ENCODE results near the gene SMOC2.
A peak's percentile ranks its signal among the peaks of the same experiment; 100 is the strongest.
"Not testable (repeated sequence)": the region's sequence is repeated elsewhere in the genome, so short reads cannot be mapped to it uniquely, and the experiment has no call there.

The SMOC2 gene

DNA sequence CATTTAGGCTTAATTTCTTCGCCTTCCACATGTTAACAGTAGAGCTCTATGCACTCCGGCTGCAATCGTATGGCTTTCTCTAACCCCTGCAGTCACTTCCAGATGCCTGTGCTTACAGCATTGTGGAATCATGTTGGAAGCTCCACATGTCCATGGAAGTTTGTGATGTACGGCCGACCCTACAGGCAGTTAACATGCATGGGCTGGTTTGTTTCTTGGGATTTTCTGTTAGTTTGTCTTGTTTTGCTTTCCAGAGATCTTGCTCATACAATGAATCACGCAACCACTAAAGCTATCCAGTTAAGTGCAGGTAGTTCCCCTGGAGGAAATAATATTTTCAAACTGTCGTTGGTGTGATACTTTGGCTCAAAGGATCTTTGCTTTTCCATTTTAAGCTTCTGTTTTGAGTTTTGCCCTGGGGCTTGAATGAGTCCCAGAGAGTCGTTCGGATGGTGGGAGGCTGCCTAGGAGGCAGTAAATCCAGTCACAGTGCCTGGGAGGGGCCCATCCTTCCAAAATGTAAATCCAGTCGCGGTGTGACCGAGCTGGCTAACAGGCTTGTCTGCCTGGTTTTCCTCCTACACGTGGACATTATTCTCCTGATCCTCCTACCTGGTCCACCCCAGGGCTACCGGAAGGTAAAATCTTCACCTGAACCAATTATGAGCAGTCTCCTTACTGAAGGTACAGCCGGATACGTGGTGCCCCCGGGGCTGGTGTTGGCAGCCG lies 225.9 kb downstream of the SMOC2 start:
- FAIRE-seq, result no peak

DNA sequence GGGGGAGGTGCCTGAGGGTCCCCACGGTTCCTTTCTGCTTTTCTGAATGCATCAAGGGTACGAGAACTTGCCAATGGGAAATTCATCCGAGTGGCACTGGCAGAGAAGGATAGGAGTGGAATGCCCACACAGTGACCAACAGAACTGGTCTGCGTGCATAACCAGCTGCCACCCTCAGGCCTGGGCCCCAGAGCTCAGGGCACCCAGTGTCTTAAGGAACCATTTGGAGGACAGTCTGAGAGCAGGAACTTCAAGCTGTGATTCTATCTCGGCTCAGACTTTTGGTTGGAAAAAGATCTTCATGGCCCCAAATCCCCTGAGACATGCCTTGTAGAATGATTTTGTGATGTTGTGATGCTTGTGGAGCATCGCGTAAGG lies 226.4 kb downstream of the SMOC2 start:
- no peak for FAIRE-seq

DNA sequence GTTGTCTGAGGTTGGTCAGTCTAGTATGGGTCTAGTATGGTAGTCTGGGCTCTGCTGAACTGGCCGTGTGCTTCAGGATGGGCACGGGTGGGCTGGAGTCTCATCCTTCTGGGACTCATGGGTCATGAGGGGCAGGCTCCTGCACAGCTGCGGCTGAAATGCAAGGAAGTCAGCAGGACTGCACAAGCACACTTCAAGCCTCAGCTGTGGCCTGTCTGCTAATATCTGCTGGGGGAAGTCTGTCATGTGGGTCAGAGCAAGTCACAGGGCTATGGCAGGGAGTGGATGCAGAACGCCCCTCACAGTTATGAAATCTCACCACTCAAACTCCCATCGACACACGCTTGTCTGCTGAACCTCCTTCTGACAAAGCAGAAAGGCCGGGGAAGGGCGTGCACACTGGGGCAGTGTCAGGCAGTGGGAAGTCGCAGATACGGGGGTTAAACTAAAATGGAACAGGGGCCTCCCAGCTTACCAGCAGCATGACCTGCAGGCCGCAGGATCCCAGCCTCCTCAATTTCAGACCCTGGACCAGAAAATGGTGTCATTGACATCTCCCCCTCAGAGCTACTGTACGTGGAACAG lies 229.5 kb downstream of the SMOC2 start:
- no peak for FAIRE-seq

DNA sequence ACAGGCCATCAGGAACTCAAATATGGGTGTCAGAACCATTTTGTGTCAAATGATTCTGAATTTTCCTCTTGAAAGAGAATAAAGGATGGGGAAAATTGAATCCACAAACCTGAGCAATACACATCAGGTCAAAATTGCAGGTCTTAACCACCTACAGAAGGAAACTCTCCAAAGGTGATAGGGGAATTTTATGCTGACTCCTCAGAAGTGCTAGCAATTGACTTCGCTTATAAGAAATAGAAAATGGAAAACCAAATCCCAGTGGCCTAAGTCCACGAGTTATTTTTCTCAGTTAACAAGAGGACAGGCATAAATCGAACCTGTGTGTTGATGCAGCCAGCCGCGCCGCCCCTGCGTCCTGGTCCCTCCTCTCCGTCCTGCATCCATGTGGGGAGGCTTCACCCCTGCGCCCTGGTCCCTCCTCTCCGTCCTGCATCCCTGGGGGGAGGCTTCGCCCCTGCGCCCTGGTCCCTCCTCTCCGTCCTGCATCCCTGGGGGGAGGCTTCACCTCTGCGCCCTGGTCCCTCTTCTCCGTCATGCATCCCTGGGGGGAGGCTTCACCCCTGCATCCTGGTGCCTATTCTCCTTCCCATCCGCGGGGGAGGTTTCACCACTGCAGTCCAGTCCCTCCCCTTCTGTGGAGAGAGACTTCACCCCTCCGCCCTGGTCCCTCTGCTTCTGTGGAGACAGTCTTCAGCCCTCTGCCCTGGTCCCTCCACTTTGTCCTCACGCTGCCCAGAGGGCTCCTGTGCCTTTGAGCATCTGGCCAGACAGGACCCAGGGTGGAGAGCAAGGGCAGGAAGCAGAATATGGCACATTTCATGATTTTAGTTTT lies 230.3 kb downstream of the SMOC2 start:
- FAIRE-seq, result no peak

GRCh38 chr6:168671863-168672546 lies 231.0 kb downstream of the SMOC2 start:
- peak; percentile 66 for FAIRE-seq

DNA sequence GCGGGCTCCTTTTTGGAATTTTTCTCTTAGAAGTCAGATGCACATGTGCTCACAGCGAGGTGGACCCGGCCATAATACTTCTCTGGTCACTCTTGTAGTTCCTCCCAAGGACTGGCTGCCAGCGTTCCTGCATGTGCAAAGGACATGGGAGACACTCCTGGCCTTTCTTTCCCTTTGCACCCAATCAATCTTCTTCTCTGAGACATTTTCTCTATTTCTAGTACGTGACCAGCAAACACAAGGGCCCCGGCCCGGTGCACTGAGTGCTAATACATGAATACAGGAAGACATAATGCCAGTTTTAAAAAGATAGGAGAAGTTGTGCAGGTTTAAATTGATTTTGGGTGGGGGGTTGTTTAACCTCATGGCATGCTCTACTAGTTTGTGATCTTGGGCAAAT lies 233.6 kb downstream of the SMOC2 start:
- no peak for FAIRE-seq

DNA sequence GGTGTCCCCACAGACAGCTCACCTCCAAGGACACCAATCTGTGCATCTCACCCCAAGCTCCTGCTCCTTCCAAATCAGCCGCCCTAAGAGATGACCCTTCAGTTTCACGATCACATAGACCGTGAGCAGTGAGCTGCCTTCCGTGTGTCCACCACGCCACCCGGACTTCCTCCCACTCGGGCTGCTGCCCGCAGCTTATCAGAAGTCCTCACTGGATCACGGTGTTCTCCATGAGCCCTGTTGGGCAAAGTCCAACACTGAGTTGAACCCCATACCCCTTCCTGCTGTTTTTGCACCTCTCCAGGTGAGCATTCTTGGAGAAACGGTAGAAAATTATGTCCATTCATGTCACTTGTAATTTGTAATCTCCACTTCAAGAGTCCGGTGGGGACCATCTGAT lies 234.4 kb downstream of the SMOC2 start:
- FAIRE-seq, result no peak

GRCh38 chr6:168675933-168676551 lies 235.1 kb downstream of the SMOC2 start:
- FAIRE-seq, result no peak

DNA sequence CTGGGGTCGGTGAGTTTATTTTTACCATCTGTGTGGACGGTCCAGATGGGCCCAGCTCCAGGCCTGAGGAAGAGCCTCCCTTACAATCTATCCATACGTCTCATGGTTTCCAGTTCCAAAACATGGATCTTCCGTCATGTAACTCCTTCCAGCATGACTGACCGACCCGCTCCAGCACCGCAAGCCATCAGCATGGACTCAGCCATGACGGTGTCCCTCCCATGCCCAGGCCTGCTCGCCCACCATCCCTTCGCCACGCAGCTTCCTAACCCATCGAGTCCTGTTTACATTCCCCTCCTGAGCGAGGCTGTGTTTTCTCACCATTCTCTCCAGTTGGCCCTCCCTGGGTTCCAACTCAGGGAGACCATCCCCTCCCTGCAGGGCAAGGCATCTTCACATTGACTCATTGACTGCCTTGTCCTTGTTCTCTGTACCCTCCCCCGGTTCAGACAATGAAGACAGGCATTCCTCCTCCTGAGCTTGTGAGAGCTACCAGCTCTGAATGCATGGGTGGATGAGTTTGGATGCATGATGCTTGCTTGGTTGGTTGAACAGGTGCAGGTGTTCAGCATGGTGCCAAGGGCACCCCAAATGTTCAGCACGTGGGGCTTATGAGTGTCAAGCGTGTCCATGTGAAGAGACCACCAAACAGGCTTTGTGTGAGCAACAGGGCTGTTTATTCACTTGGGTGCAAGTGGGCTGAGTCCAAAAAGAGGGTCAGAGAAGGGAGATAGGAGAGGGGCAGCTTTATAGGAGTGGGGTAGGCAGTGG lies 235.8 kb downstream of the SMOC2 start:
- FAIRE-seq, result no peak

DNA sequence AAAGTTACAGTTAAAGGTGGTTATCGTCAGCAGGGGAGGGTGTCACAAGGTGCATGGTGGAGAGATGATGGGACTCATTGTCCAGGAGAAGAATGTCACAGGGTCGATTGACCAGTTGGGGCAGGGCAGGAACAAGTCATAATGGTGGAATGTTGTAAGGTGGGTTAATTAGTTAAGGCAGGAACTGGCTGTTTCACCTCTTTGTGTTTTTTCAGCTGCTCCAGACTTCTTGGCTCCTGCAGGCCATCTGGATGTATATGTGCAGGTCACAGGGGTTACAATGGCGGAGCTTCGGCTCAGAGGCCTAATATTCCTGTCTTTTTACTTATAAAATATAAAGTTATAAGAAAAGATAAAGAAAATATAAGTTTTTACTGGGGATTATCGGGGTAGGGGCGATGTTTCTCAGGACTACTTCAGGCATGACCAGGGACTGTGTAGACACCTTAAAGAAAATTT lies 236.4 kb downstream of the SMOC2 start:
- FAIRE-seq, result not testable (repeated sequence)

DNA sequence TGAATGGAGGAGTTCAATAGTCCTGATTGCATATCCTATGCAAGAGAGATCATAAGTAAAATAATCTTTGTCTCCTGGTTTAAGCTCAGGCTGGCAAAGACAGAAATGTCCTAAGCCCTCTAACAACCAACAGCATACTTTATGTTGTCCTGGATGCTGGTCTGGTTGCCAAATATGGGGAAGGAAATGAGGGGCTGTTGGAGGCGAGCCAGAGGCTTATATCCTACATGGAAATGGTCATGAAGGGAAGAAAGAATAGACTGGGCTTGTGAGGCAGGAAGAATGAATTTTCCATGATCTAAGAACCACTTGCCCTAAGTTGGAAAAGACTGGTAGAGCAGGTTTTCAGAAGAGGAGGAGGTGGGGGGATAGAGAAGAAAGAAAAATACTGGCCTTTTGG lies 237.1 kb downstream of the SMOC2 start:
- FAIRE-seq, result no peak

- no peak for FAIRE-seq
These were observed 237.6 kb downstream of the SMOC2 start for GRCh38 chr6:168678588-168678987.

GRCh38 chr6:168681748-168682147 lies 240.8 kb downstream of the SMOC2 start:
- FAIRE-seq, result no peak

DNA sequence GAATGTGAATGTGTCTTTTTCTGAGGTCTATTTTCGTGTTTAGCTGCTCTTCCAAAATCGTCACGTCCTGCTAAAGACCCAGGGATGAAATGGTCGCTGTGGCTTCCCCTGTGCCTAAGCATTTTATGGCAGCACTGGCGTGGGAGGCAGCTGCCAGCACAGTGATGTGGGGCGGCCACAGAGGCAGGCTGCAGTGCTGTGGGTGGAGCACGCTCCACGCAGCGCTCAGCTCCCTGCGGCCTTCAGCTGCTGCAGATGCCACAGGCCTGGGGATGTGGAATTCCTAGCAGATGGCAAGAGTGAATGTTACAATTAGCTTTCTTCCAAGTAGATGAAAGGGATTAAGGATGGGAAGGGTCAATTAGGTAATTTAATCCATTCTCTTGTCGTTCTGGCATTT lies 242.6 kb downstream of the SMOC2 start:
- no peak for FAIRE-seq

- FAIRE-seq, result no peak
These were observed 243.5 kb downstream of the SMOC2 start for GRCh38 chr6:168684471-168684870.

DNA sequence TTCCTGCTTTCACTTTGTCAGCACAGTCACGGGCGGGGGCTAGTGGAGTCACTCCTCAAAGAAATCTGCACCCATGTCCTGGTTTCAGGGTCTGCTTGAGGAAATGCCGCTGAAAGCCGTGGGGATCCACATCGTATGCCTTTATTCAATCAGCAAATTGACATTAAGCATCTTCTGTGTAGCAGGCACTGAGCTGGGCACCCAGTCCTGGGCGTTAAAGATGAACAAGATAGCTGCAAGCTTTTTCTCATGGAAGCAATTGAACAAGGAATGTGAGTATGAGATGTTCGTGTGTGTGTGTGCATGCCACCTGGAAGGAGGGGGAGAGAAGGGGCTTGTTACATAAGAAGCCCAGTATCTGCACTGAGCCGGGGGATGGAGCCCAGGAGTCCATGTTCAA lies 243.9 kb downstream of the SMOC2 start:
- no peak for FAIRE-seq

- no peak for FAIRE-seq
These were observed 245.2 kb downstream of the SMOC2 start for GRCh38 chr6:168686029-168686738.

DNA sequence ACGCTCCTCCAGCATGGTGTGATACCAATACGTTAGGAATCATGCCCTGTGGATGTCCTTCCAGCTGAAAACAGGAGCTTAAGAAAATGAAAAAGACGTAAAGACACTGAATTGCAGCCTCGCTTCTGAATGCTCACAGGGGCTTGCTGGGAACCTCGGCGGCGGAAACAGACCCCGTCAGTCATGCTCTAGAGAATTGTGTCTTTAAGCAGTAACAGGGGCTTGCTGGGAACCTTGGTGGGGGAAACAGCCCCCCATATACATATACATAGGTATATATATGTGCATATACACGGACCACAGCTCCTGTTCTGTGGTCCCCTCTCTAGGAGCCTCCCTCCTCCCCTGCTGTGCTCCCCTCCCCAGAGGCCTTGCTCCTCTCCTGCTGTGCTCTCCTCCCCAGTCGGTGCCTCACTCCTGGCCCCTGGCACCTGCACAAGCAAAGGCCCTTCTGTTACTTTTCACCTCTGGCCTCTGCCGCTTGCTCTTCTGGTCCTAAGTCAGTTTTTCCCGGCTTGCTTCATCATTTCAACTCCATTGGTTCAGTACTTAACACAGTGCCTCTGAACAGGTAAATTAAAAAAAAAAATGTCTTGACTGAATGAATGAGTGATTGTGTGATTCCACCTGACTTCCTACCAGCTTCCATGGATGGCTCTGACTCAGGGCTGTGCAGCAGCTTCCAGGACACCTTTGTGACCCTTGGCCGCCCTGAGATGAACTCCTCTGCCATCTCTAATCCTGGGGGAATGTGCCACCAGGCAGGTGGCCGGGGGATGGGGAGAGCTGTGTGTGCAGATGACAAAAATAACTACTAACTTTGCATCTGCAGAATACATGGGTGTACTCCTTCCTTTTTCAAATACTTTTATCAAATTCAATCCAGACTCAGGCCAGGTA lies 246.1 kb downstream of the SMOC2 start:
- FAIRE-seq, result no peak

- FAIRE-seq, result no peak
These were observed 249.3 kb downstream of the SMOC2 start for GRCh38 chr6:168690271-168690670.

DNA sequence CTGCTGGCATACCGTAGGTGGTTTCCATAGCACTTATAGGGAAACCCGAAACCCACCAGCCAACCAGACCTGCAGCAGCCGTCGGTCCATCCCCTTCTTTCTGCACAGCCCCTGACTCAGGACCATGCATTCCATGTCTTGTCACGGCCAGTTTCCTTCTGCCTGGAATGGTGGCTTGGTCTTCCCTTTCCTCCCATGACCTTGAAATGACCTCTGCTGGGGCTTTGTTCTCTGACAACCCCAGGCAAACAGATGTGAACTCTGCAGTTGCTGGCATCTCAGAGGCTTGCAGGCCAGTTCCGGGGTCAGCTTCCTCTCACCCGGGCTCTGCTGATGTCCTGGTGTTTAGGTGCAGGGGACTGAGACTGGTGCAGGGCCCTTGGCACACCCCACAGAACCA lies 250.8 kb downstream of the SMOC2 start:
- FAIRE-seq, result no peak
